Hypothalamus (tissue), 51 donors: ENCODE results near the gene KCNQ1.
"Not testable (repeated sequence)": the region's sequence is repeated elsewhere in the genome, so short reads cannot be mapped to it uniquely, and the experiment has no call there.

ENCODE experiments used
- DNase-seq, 51 donors: peaks; one replicate each; lab custom pipeline; 2025; lab: John Stamatoyannopoulos, UW

KCNQ1 gene

GRCh38 chr11:2468363-2469235, 23.8 kb downstream of the KCNQ1 start:
- DNase-seq, result no peak

- DNase-seq, result no peak
Observed at GRCh38 chr11:2470495-2470894, 25.7 kb downstream of the KCNQ1 start.

GRCh38 chr11:2471048-2471803, 26.4 kb downstream of the KCNQ1 start:
- no peak for DNase-seq

GRCh38 chr11:2471804-2472096, 26.9 kb downstream of the KCNQ1 start:
- DNase-seq, result no peak

- no peak for DNase-seq
Observed at GRCh38 chr11:2472428-2473186, 27.8 kb downstream of the KCNQ1 start.

- no peak for DNase-seq
Observed at GRCh38 chr11:2473361-2474058, 28.7 kb downstream of the KCNQ1 start.

- no peak for DNase-seq
Observed at GRCh38 chr11:2474059-2474901, 29.5 kb downstream of the KCNQ1 start.

- no peak for DNase-seq
Observed at GRCh38 chr11:2475136-2475918, 30.5 kb downstream of the KCNQ1 start.

- DNase-seq, result no peak
Observed at GRCh38 chr11:2477254-2477653, 32.4 kb downstream of the KCNQ1 start.

- no peak for DNase-seq
Observed at GRCh38 chr11:2477936-2478335, 33.1 kb downstream of the KCNQ1 start.

GRCh38 chr11:2480067-2480873, 35.5 kb downstream of the KCNQ1 start:
- not testable (repeated sequence) for DNase-seq

GRCh38 chr11:2480874-2481220, 36.0 kb downstream of the KCNQ1 start:
- DNase-seq, result no peak

GRCh38 chr11:2481253-2481652, 36.4 kb downstream of the KCNQ1 start:
- no peak for DNase-seq

GRCh38 chr11:2482204-2482603, 37.4 kb downstream of the KCNQ1 start:
- DNase-seq, result no peak

GRCh38 chr11:2482745-2483144, 37.9 kb downstream of the KCNQ1 start:
- no peak for DNase-seq

GRCh38 chr11:2483426-2483825, 38.6 kb downstream of the KCNQ1 start:
- no peak for DNase-seq

GRCh38 chr11:2484576-2485125, 39.8 kb downstream of the KCNQ1 start:
- DNase-seq, result no peak

GRCh38 chr11:2488004-2488403, 43.2 kb downstream of the KCNQ1 start:
- DNase-seq, result no peak
